ENCODE measurements around the gene VPS54. TPM values are rescaled to one million over a fixed set of nuclear protein-coding genes. Genes with fewer than 3 reads are reported as not detected.

Gene VPS54, protein sequence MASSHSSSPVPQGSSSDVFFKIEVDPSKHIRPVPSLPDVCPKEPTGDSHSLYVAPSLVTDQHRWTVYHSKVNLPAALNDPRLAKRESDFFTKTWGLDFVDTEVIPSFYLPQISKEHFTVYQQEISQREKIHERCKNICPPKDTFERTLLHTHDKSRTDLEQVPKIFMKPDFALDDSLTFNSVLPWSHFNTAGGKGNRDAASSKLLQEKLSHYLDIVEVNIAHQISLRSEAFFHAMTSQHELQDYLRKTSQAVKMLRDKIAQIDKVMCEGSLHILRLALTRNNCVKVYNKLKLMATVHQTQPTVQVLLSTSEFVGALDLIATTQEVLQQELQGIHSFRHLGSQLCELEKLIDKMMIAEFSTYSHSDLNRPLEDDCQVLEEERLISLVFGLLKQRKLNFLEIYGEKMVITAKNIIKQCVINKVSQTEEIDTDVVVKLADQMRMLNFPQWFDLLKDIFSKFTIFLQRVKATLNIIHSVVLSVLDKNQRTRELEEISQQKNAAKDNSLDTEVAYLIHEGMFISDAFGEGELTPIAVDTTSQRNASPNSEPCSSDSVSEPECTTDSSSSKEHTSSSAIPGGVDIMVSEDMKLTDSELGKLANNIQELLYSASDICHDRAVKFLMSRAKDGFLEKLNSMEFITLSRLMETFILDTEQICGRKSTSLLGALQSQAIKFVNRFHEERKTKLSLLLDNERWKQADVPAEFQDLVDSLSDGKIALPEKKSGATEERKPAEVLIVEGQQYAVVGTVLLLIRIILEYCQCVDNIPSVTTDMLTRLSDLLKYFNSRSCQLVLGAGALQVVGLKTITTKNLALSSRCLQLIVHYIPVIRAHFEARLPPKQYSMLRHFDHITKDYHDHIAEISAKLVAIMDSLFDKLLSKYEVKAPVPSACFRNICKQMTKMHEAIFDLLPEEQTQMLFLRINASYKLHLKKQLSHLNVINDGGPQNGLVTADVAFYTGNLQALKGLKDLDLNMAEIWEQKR
- total RNA-seq = 10 to 100 TPM; 17.8 to 22.8 TPM

- Histone ChIP-seq H3K4me3 (peak within 1 kb of the TSS; percentile 46 to 62), H3K27ac (peak within 1 kb of the TSS; percentile 89 to 98 (median 94)), H3K27me3 (no peaks in the 10 kb centered on the region), H3K36me3 (replicated peaks in 1 of 2; ENCODE audit: insufficient read depth in 1 of 2, low read depth in 2 of 2) (no peaks in the 10 kb centered on the region), H3K4me1 (peaks cover 38% of the 10 kb centered on the region), H3K9me3 (no peaks in the 10 kb centered on the region)
- intact Hi-C loops (cut with DNase I) = no loop called here
- peak; percentile 89 for ATAC-seq
- TF ChIP-seq, protein P1, sequence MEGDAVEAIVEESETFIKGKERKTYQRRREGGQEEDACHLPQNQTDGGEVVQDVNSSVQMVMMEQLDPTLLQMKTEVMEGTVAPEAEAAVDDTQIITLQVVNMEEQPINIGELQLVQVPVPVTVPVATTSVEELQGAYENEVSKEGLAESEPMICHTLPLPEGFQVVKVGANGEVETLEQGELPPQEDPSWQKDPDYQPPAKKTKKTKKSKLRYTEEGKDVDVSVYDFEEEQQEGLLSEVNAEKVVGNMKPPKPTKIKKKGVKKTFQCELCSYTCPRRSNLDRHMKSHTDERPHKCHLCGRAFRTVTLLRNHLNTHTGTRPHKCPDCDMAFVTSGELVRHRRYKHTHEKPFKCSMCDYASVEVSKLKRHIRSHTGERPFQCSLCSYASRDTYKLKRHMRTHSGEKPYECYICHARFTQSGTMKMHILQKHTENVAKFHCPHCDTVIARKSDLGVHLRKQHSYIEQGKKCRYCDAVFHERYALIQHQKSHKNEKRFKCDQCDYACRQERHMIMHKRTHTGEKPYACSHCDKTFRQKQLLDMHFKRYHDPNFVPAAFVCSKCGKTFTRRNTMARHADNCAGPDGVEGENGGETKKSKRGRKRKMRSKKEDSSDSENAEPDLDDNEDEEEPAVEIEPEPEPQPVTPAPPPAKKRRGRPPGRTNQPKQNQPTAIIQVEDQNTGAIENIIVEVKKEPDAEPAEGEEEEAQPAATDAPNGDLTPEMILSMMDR (IDR thresholded peaks at IDR 0.05) = peak in 4 of 7 experiments; percentile 11 to 34 (median 20)
- peak; percentile 66 to 81 (median 78) for TF ChIP-seq POLR2A (IDR thresholded peaks at IDR 0.05)
- WGBS, 2 donors = 1 to 5% methylated on average over 13 to 77 of the region's 77 CpGs
- peak; percentile 59 to 77 (median 66) for DNase-seq
Measured at GRCh38 chr2:64019083-64019974, at the start of gene VPS54. VPS54 (minus strand) TSS chr2:64019428; CDS start chr2:63983999, 35,429 bp downstream.

DNA sequence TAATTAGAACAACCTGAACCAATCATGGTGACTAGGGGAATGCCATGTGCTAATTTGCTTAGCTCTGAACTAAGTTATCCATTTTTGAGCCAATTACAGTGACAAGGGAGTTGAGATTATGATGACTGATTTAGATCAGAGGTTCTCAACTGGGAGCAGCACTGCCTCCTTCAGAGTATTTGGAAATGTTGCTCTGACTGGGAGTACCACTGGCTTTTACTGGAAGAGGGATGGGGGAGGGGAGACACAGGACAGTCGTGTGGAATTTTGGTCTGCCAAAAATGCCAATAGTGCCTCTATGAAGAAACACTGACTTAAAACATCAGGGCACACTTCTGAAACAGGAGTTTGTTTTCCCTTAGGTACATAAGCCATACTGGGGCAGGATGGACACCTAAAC lies 48.1 kb upstream of the VPS54 start:
- no peak for ATAC-seq
- Histone ChIP-seq H3K9me3 (no peaks in the 10 kb centered on the region), H3K36me3 (replicated peaks in 1 of 2; ENCODE audit: insufficient read depth in 1 of 2, low read depth in 2 of 2) (no peaks in the 10 kb centered on the region), H3K4me1 (peaks cover 31% of the 10 kb centered on the region), H3K27ac (no peak overlapping the region), H3K4me3 (no peak overlapping the region), H3K27me3 (no peaks in the 10 kb centered on the region)
- no peak for DNase-seq
- WGBS, 2 donors = 32 to 44% methylated on average over 1 of the region's 1 CpG
- TF ChIP-seq POLR2A (IDR thresholded peaks at IDR 0.05) = no peak
- TF ChIP-seq, protein P1 (IDR thresholded peaks at IDR 0.05) = no peak
- intact Hi-C loops (cut with DNase I) = no loop called here

DNA sequence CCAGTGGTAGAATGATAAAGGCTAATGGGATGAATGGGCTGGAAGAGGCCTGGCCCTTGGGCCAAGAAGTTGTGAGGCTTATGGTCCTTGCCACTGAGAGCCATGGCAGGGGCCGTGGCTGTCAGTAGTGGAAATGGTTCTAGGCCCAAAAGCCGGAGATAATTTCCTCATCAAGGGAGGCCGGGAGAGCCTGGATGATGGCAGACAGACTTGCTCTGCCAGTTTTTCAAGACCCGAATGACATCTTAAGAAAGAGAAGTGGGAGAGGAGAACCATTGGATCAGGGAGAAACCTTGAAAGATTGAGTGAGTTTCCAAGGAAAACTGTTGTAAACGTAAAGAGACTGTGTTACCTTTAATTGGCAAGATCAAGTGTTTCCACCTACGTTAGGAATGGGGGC lies 46.3 kb upstream of the VPS54 start:
- WGBS, 2 donors = 66 to 72% methylated on average over 6 of the region's 6 CpGs
- Histone ChIP-seq H3K4me3 (no peak overlapping the region), H3K27me3 (no peaks in the 10 kb centered on the region), H3K4me1 (peaks cover 23% of the 10 kb centered on the region), H3K27ac (no peak overlapping the region), H3K36me3 (replicated peaks in 1 of 2; ENCODE audit: insufficient read depth in 1 of 2, low read depth in 2 of 2) (no peaks in the 10 kb centered on the region), H3K9me3 (no peaks in the 10 kb centered on the region)
- DNase-seq = no peak
- no peak for ATAC-seq
- TF ChIP-seq POLR2A (IDR thresholded peaks at IDR 0.05) = no peak
- TF ChIP-seq, protein P1 (IDR thresholded peaks at IDR 0.05) = no peak
- intact Hi-C loops (cut with DNase I) = no loop called here

DNA sequence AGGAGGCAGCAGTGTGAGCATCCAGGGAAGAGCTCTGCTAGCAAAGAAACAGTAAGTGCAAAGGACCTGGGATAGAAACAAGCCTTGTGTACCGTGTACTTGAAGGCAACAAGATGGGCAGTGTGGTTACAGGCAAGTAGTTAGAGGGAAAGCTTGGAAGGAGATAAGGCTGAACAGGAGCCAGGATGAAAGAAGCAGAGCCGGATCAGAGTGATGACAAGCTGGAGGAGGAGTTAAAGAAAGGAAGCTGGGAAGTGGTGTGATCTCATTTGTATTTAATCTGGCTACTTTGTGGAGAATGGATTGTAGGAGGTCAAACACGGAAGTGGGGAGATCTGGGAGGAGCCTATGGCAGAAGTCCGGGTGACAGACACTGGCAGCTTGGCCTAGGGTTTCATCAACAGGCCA lies 44.7 kb upstream of the VPS54 start:
- 32 to 53% methylated on average over 4 of the region's 4 CpGs for WGBS, 2 donors
- TF ChIP-seq POLR2A (IDR thresholded peaks at IDR 0.05) = peak in 1 of 3 donors; percentile 6
- TF ChIP-seq, protein P1 (IDR thresholded peaks at IDR 0.05) = no peak
- peak; percentile 88 for ATAC-seq
- DNase-seq = peak; percentile 52 to 73 (median 68)
- peaks cover 23% of the 10 kb centered on the region for H3K4me1 ChIP-seq
- H3K9me3 ChIP-seq = no peaks in the 10 kb centered on the region
- no peaks in the 10 kb centered on the region for H3K27me3 ChIP-seq
- no peaks in the 10 kb centered on the region for H3K36me3 ChIP-seq (replicated peaks in 1 of 2; ENCODE audit: insufficient read depth in 1 of 2, low read depth in 2 of 2)
- intact Hi-C loops (cut with DNase I) = no loop called here
- H3K4me3 ChIP-seq = no peak overlapping the region
- H3K27ac ChIP-seq = peak overlapping the region; percentile 66 to 83 (median 76)
